Measurements from ENCODE around the gene PCSK5. TPM values are rescaled to one million over a fixed set of nuclear protein-coding genes. Genes with fewer than 3 reads are reported as not detected.

Gene PCSK5
- total RNA-seq, 1 experiment from 2014 or later, result 6.9 TPM

GRCh38 chr9:76007935-76008334 lies 117.5 kb downstream of the PCSK5 start:
- H3K9me2 ChIP-seq (ENCODE audit: insufficient read depth), result no peaks in the 10 kb centered on the region
- H3K9ac ChIP-seq (ENCODE audit: low read length), result no peak overlapping the region
- BruUV-seq (replicated peaks), result no TSS peak
- H4K20me1 ChIP-seq (ENCODE audit: insufficient read depth), result no peaks in the 10 kb centered on the region
- intact Hi-C loops (cut with micrococcal nuclease), result no loop called here
- H3K9me3 ChIP-seq (ENCODE audit: control insufficient read depth in 1 of 2, insufficient read depth in 1 of 2, low read depth in 1 of 2, low read length in 2 of 2), result no peaks in the 10 kb centered on the region
- RAD21 ChIA-PET (ENCODE audit: low non-redundant PET in 1 of 2, low total read pairs in 2 of 2, uncharacterized antibody in 2 of 2, unreplicated experiment in 2 of 2), result no interaction called here
- H3K79me2 ChIP-seq (ENCODE audit: insufficient read depth, low read length), result no peaks in the 10 kb centered on the region
- no peaks in the 10 kb centered on the region for H3K36me3 ChIP-seq (ENCODE audit: control insufficient read depth in 1 of 2, insufficient read depth in 2 of 2, low read length in 2 of 2)
- no peak for TF ChIP-seq TCF7L2 (IDR thresholded peaks at IDR 0.05; ENCODE audit: borderline replicate concordance, extremely low read depth, insufficient read depth, insufficient read length)
- no peak for TF ChIP-seq POLR2AphosphoS5 (IDR thresholded peaks at IDR 0.05; ENCODE audit: low read depth, low read length)
- TF ChIP-seq ZFX (IDR thresholded peaks at IDR 0.05), result no peak
- TF ChIP-seq POLR2A (IDR thresholded peaks at IDR 0.05; ENCODE audit: borderline replicate concordance, extremely low read depth, insufficient read depth, insufficient read length), result no peak
- TF ChIP-seq ZNF274 (IDR thresholded peaks at IDR 0.05; ENCODE audit: low read depth, low read length), result no peak
- no peak for TF ChIP-seq ZBTB33 (IDR thresholded peaks at IDR 0.05; ENCODE audit: extremely low read depth, insufficient replicate concordance, low read length)
- TF ChIP-seq CTCF (IDR thresholded peaks at IDR 0.05 in 2 of 3, conservative IDR thresholded peaks at IDR 0.05 in 1 of 3; ENCODE audit: borderline replicate concordance in 1 of 3, insufficient read depth in 1 of 3, low read depth in 2 of 3, low read length in 2 of 3), result no peak
- no peak for TF ChIP-seq CBX3 (IDR thresholded peaks at IDR 0.05; ENCODE audit: low read depth)
- no peak for TF ChIP-seq SIN3A (IDR thresholded peaks at IDR 0.05; ENCODE audit: low read depth)
- no peak for TF ChIP-seq SP1 (IDR thresholded peaks at IDR 0.05; ENCODE audit: low read depth)
- no peak for TF ChIP-seq FOSL1 (IDR thresholded peaks at IDR 0.05; ENCODE audit: low read depth)
- TF ChIP-seq YY1 (IDR thresholded peaks at IDR 0.05; ENCODE audit: extremely low read depth, insufficient replicate concordance, low read depth, low read length), result no peak
- no peak for TF ChIP-seq ELF1 (IDR thresholded peaks at IDR 0.05; ENCODE audit: borderline replicate concordance, low read depth)
- TF ChIP-seq SRF (IDR thresholded peaks at IDR 0.05; ENCODE audit: low read depth), result no peak
- H3K4me1 ChIP-seq (ENCODE audit: control insufficient read depth in 1 of 2, insufficient read depth in 2 of 2, low read length in 2 of 2), result no peaks in the 10 kb centered on the region
- no peak overlapping the region for H3K4me2 ChIP-seq (ENCODE audit: low read length)
- no peak overlapping the region for H3K4me3 ChIP-seq (replicated peaks in 1 of 2; ENCODE audit: low read depth in 1 of 2, low read length in 2 of 2)
- H2AFZ ChIP-seq (ENCODE audit: low read depth, low read length, poor library complexity, severe bottlenecking), result no peak overlapping the region
- POLR2A ChIA-PET, result no interaction called here
- ATAC-seq (no peak), DNase-seq (ENCODE audit: low read depth, low spot score) (no peak)
- H3K27me3 ChIP-seq (ENCODE audit: insufficient read depth, low read length), result no peaks in the 10 kb centered on the region
- CTCF ChIA-PET, result no interaction called here
- H3K27ac ChIP-seq (ENCODE audit: low read depth, low read length), result no peak overlapping the region
